Measurements from ENCODE around the gene MBNL1.

Gene MBNL1

GRCh38 chr3:152254041-152254440, 14.7 kb upstream of the MBNL1 start:
- DNase-seq = no peak

GRCh38 chr3:152255290-152255689, 13.4 kb upstream of the MBNL1 start:
- no peak for DNase-seq

GRCh38 chr3:152256851-152257562, 11.7 kb upstream of the MBNL1 start:
- DNase-seq = no peak

- no peak for DNase-seq
Observed at GRCh38 chr3:152257563-152258035, 11.1 kb upstream of the MBNL1 start.

GRCh38 chr3:152258448-152259393, 10.0 kb upstream of the MBNL1 start:
- DNase-seq = peak; percentile 54 to 59

GRCh38 chr3:152259468-152259867, 9.3 kb upstream of the MBNL1 start:
- DNase-seq = no peak

- DNase-seq = no peak
Observed at GRCh38 chr3:152260026-152260425, 8.7 kb upstream of the MBNL1 start.

- DNase-seq = no peak
Observed at GRCh38 chr3:152260529-152260928, 8.2 kb upstream of the MBNL1 start.

GRCh38 chr3:152261329-152261728, 7.4 kb upstream of the MBNL1 start:
- DNase-seq = no peak

GRCh38 chr3:152263711-152264110, 5.0 kb upstream of the MBNL1 start:
- no peak for DNase-seq

- no peak for DNase-seq
Observed at GRCh38 chr3:152264378-152264777, 4.4 kb upstream of the MBNL1 start.

GRCh38 chr3:152266221-152266995, 2.3 kb upstream of the MBNL1 start:
- no peak for DNase-seq

- DNase-seq = no peak
Observed at GRCh38 chr3:152267831-152268554, 736 bp upstream of the MBNL1 start.

GRCh38 chr3:152269056-152269830, 514 bp downstream of the MBNL1 start:
- DNase-seq = peak; percentile 46 to 48

GRCh38 chr3:152269831-152270734, 1.4 kb downstream of the MBNL1 start:
- DNase-seq = peak; percentile 26 to 35

GRCh38 chr3:152270937-152271336, 2.2 kb downstream of the MBNL1 start:
- DNase-seq = no peak

- DNase-seq = no peak
Observed at GRCh38 chr3:152271501-152272236, 2.9 kb downstream of the MBNL1 start.

- DNase-seq = peak; percentile 58 to 61
Observed at GRCh38 chr3:152272771-152273242, 4.1 kb downstream of the MBNL1 start.

- DNase-seq = no peak
Observed at GRCh38 chr3:152276681-152277080, 8.0 kb downstream of the MBNL1 start.

GRCh38 chr3:152277198-152277597, 8.5 kb downstream of the MBNL1 start:
- DNase-seq = no peak
